Hepatic stellate cell (primary cell): ENCODE results near the gene SECTM1.
A peak's percentile ranks its signal among the peaks of the same experiment; 100 is the strongest.
"Not testable (repeated sequence)": the region's sequence is repeated elsewhere in the genome, so short reads cannot be mapped to it uniquely, and the experiment has no call there.

ENCODE experiments used
- DNase-seq: peaks from one replicate; pipeline ENCODE4 v3.0.0; 2011; ENCODE audit warnings: low spot score

SECTM1 gene

DNA sequence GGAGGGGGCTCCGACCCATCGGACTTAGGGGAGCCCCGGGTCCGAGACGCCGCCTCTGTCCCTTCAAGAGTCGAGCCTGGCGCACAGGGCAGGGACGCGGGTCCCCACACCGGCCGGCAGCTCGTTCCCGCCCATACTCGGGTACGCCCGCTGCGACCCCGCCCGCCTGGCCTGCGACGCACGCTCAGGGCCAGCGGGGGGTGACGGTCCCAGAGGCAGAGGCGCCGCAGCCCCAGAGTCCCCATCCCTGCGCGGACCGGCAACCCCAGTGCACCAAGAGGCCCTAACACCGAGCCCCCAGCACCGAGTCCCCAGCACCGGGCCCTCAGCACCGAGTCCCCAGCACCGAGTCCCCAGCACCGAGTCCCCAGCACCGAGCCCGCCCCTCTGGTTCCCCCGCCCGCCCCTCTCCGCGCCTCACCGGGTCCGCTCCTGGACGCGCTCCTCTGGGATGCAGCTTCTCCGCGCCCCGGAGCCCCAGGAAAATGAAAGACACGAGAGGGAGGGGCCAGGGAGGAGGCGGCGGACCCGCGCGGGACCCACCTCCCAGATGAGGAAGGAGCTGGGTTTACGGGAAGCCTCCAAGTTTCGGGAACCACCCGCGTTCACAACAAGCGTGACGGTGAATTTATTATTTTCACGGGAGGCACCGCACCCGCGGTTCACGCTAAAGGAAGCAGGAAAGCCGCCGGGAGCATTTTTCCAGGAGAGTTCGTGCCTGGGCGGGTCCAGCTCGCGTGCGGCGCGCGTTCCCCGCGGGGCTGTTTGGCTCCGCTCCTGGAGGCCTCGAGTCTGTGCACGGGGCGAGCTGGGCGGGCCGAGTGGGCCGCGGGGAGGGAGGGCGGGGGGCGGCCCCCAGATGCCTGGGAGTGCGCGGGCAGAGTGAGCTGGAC is at the start of gene SECTM1:
Gene SECTM1 (minus strand): TSS at position 488 of the 893 bp plus-strand sequence. CDS start 6,526 bp downstream, outside the sequence.
- peak; percentile 90 for DNase-seq

DNA sequence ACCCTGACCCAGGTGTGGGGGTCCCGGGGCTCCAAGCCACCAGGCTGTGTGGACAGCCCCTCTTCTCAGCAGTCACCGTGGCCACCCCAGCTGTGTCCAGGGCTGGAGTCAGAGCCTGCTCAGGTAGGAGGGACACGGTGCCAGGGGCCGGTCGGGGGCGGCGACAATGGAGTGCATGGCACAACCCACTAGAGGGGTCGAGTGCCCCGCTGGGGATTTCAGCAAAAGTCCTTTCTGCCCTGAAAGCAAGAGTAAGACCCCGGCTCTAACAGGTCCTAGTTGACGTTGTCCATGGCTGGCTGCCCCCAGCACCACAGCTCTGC is 49.3 kb upstream of the SECTM1 start:
- DNase-seq: no peak

DNA sequence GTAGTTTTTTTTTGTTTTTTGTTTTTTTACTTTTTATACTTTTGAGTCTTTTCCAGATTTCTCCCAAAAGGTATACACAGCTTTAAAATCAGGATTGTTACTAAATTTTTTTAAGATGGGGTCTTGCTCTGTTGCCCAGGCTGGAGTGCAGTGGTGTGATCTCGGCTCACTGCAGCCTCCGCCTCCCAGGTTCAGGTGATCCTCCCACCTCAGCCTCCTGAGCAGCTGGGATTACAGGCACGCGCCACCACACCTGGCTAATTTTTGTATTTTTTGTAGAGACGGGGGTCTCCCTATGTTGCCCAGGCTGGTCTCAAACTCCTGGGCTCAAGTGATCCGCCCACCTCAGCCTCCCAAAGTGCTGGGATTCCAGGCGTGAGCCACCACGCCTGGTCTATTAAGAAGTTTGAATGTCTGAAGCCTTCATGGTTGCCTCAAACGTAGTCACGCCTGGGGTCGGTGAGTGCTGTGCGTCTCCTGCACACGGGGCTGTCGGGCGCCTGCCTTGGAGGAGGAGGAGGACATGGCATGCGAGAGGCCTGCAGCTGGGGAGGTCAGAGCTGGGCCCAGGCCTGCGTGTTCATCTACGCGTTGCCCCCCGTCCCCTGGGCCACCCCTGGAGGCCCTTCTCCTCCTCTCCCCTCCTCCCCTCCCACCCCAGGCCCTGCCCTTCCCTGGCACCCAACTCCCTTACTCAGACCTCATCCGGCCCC is 48.8 kb upstream of the SECTM1 start:
- not testable (repeated sequence) for DNase-seq

DNA sequence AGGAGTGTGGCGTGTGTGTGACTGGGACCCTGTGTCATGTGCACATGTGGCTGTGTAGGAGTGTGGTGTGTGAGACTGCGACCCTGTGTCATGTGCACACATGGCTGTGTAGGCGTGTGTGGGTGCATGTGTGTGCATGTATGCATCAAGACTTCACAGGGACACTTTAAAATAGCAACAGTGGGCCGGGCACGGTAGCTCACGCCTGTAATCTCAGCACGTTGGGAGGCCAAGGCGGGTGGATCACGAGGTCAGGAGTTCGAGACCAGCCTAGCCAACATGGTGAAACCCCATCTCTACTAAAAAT is 48.1 kb upstream of the SECTM1 start:
- DNase-seq: not testable (repeated sequence)

DNA sequence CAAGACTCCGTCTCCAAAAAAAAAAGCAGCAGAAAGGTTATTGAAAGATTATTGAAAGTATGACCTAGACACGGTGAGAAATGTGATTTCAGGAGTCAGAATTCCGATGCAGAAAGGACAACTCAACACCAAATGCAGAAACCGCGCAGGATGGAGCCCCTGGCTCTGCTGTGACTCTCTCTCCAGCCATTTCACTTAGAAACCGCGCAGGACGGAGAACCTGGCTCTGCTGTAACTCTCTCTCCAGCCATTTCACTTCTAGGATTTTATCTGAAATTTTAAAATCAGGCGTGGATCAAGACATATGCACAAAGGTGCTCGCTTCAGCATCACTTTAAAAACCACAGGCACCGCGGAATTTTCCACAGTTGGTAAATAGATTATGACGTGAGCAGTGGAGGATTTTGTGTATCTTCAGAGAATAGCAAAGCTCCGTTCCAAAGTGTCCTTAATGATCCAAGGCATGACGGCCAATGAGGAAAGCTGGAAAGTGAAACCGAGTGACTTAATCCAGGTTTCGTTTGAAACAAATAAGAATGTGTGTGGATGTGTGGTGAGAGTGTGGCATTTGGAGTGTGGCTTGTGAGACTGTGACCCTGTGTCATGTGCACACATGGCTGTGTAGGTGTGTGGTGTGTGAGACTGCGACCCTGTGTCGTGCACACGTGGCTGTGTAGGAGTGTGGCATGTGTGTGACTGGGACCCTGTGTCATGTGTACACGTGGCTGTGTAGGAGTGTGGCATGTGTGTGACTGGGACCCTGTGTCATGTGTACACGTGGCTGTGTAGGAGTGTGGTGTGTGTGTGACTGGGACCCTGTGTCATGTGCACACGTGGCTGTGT is 47.5 kb upstream of the SECTM1 start:
- DNase-seq: no peak

DNA sequence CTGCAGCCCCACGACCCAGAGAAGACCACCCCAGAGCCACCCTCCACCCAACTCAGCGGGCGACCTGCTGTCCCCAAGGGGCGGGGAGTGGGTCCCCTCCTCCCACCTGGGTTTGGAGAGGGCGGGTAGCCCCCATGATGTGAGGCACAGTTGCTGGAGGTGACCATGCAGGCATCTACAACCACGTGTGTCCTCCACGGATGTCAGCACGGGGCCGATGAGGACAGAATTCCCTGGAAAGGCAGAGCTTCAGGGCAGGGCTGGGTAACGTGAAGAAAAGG is 45.1 kb upstream of the SECTM1 start:
- no peak for DNase-seq

DNA sequence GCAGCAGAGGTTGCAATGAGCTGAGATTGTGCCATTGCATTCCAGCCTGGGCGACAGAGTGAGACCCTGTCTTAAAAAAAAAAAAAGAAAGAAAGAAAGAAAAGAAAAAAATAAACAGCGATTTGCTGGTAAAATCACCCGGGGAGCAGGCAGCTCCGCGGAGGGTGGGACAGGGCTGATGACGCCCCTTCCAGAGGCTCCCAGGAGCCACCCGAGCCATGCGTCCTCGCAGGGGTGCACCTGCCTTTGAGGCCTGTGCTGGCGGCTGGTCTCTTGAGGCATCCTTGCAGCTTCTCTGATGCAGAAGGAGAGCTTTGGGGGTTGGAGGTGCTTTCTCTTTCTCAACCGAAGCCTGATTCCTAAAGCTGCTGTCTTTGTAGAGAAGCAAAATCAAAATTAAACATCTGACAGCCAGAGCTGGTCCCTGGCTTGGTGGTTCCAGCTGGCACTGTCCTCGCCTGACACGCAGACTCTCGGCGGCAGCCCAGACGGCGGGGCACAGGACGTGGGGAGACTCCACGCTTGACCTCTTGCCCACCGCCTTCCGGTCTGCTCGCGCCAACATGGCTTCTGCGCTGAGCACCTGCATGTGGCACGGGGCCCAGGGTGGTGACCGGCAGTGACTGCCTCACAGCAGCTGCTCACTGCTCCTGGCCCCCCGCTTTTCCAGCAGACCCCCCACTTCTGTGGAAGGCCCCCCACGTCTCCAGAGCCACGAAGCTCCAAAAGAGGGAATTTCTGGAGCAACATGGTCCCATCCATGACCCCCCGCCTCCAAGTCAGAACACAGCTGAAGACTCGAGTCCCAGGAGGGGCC is 44.6 kb upstream of the SECTM1 start:
- DNase-seq: no peak

DNA sequence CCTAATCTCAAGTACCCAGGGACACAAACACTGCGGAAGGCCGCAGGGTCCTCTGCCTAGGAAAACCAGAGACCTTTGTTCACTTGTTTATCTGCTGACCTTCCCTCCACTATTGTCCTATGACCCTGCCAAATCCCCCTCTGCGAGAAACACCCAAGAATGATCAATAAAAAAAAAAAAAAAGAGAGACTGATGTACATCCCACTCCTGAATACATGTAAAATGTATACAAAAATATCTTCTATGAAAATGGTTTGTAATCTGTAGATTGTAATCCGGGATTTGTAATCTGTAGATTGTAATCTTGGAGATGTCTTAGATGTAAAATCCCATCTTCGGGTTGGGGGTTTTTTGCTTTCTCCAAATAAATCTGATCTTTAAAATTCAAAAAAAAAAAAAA is 43.7 kb upstream of the SECTM1 start:
- DNase-seq: not testable (repeated sequence)

DNA sequence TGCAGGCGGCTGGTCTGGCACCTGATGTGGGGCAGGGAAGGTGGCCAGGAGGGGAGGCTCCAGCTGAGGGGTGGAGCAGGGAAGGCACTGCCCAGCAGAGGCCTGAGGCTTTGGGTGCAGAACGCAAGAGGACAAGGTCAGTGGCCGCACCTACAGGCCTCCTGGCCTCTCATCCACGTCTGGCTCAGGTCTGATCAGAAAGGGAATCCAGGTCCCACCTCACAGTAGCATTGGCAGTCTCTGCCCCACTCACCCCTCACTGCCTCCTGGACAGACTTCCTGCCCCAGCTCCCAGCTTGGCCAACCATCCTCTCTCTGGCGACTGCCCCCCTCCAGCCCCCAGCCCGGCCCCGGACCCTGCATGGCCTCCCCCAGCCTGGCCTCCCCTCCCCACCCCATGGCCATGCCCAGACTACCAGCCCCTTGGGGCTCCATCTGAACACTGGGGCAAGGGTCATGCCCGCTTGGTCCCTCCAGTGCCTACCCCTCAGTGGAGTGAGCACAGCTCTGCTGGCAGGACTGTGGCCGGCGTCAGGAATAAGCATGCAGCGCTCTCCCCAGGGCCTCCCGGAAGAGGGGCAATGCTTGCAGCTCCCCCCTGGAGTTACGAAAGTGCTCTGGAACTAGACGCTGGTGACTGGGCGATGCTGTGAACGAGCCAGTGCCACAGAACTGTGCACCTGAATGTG is 42.6 kb upstream of the SECTM1 start:
- no peak for DNase-seq

DNA sequence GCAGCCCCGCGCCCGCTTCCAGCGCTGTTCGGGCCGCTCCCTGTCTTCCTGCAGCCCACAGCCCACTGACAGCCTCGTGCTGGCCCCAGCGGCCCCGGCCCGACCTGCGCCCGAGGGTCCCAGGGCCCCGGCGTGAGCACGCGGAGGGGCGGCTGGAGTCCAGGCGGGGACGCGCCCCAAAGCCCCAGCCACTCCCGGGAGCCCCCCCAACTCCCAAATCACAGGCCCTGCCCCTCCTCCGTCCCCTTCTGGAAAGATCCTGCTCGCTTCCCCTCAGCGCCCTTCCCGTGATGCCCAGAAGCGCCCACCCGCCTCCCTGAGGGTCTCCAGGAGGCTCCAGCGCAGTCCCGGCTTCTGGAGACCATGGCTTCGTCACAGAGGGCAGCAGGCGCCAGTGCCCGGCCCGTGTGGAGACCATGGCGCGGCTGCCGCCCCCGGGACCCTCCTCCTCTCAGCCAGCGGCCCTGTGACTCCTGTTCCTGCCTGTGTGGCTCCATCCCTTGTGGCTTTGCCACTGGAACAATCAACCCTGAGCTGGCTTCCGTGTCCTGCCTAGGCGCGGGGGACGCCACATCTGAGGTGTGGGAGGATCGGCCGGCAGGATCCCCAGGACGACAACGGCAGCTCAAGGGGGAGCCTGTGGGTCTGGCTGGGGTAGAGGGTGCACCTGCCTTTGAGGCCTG is 41.9 kb upstream of the SECTM1 start:
- no peak for DNase-seq

DNA sequence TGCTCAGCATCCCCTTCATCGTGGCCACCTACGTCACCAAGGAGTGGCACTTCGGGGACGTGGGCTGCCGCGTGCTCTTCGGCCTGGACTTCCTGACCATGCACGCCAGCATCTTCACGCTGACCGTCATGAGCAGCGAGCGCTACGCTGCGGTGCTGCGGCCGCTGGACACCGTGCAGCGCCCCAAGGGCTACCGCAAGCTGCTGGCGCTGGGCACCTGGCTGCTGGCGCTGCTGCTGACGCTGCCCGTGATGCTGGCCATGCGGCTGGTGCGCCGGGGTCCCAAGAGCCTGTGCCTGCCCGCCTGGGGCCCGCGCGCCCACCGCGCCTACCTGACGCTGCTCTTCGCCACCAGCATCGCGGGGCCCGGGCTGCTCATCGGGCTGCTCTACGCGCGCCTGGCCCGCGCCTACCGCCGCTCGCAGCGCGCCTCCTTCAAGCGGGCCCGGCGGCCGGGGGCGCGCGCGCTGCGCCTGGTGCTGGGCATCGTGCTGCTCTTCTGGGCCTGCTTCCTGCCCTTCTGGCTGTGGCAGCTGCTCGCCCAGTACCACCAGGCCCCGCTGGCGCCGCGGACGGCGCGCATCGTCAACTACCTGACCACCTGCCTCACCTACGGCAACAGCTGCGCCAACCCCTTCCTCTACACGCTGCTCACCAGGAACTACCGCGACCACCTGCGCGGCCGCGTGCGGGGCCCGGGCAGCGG is 41.2 kb upstream of the SECTM1 start:
- DNase-seq: no peak

DNA sequence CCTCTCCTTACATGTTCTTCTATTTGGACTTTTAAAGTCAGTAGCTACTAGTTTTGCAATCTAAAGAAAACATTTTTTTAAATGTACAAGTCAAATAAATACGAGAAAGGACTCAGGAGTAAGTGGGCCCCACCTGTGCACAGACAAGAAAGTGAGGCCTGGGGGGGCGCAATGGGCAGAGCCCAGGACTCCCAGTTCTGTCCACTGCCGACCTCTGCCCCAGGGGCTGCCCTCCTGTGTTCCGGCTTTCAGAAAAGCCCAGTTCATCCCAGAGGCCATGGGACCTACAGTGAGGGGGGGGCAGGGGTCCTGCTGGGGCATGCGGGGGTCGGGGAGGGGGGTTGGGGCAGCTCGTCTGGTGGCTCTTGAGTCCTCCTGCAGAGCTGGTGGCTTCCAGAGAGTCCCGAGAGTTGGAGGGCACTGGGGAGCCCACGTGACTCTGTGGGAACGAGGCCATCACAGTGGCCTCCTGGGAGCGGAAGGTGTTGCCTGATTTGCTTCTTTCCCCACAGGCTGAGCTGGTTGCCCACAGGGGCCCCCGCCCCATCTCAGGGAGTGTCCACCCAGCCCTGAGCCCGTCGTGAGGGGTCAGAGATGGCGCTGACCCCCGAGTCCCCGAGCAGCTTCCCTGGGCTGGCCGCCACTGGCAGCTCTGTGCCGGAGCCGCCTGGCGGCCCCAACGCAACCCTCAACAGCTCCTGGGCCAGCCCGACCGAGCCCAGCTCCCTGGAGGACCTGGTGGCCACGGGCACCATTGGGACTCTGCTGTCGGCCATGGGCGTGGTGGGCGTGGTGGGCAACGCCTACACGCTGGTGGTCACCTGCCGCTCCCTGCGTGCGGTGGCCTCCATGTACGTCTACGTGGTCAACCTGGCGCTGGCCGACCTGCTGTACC is 40.4 kb upstream of the SECTM1 start:
- no peak for DNase-seq

DNA sequence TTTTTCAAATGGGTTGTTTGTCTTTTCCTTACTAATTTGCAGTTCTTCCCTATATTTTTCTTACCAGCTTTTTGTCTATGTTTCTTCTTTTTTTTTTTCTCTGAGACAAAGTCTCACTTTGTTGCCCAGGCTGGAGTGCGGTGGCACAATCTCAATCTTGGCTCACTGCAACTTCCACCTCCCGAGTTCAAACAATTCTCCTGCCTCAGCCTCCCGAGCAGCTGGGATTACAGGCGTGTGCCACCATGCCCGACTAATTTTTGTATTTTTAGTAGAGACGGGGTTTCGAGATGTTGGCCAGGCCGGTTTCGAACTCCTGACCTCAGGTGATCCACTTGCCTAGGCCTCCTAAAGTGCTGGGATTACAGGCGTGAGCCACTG is 39.5 kb upstream of the SECTM1 start:
- DNase-seq: not testable (repeated sequence)

DNA sequence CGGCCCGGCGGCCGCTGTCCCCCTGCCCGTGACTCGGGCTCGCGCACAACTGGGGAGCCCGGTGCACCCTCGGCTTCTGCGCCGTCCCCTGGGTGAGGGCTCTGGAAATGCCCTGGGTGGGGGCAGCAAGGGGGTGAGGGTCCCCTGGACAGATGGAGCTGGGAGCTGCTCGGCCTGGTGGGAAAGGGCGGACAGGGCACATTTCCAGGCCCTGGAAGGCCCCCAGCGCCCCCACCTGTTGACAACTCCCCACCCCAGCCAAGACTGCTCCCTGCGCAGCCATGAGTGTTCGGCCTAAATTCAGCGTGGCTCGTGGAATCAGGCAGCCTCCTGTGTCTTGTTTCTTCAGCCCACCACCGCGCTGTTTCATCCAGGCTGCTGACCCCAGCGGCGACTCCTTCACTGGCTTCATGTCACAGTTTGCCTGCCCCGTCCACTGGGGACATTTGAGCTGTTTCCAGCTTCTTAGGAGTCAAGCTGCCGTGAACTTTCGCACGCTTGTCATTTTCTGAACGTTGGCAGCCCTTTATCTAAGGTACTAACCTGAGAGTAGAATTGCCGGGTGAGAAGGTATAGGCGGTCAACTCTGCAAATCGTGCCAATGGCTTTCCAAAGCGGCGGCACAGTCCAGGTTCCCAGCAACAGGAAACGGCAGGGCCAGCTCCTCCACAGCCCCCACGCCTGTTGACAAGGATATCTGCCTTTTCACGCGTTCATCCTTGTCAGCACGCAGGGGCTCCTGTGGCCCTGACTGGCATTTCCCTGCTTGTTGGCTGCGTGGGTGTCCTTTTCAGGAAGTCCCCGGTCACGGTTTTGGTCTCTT is 38.9 kb upstream of the SECTM1 start:
- no peak for DNase-seq

DNA sequence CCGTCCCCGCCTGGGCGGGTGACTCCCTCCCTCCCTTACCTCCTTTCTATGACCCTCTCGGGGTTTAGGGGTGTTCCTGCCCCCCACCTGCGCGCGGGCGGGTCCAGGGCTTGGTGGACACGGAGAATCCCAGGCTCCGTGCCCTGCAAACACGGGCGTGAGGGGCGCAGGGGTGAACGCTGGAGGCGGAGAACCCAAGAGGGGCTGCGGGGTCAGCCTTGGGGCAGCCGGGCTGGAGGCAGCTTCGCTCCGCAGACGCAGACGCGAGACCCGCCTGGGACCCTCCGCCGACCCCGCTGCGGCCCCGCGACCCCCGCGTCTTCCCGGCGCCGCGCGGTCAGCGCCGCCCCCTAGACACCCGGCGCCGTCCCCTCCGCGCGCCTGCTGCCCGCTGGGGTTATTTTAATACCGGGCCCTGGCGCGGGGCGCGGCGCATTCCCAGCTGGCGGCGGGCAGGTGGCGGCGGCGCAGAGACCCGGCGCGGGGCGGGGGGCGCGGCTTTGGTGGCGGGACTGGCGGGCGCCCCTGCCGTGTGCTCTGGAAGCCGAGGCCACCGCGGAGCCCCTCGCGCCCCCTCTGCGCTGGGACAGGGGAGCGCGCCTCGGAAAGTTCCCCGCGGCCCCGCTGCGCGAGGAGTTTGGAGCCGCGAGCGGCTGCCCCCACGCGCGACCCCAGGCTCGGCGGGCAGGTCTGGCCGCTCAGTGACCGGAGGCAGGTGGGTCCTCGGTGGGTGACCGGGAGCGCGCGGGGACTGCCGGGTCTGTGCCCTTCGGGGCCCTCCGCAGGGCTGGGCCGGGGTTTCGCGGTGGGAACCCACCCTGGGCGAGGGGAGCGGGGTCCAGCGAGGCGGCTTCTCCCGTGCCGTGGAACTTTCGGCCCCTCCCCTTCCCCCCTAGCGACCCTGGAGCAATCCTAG is 38.0 kb upstream of the SECTM1 start, which contains the start of gene UTS2R:
Gene UTS2R (plus strand): TSS at position 433 of the 916 bp plus-strand sequence. CDS start 2,560 bp downstream, outside the sequence.
- DNase-seq: no peak

DNA sequence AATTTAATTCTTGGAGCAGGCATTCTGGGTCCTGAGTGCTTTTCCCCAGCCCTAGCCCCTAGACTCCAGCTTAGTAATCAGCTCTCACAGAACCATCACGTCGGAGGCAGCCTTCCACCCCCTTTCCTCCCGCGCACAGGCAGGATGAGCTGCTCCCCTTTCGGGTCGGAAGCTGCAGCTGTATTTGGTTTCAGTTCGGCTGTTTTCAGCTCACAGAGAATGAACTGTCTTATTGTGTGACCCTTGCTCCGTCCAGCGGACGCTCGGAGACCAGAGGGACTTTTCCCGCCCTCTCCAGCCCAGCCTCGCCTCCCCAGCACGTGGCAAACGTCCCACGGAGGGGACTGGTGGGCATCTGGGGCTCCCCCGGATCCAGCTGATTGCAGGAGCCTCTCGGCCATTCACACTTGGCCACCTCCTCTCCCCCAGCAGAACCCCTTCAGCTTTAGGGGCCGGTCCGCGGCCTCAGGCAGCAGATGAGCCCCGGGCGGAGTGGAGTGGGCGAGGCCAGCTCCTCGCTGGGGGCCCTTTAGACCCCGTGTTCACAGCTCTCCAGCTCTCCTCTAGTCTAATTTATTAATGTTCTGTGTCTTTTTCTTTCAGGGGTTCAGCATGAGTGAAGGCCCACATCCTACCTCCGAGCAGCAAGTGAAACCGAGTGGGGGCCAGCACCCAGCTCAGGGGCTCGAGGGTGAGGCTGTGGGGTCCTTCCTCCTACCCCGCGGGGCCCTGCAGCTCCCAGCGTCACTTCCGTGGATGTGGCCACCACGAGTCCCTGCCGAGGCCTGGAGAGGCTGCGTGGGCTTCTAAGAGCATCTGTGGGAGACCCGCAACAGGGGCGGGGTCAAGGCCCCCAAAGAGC is 37.1 kb upstream of the SECTM1 start:
- no peak for DNase-seq
